Stimulated activated CD4-positive, alpha-beta T cell treated with anti-CD3 and anti-CD28 coated beads, Interleukin-4, amount 100 ng/mL, for 1 hour (primary cell): ENCODE measurements around the gene SIK2.

ENCODE experiments used
- DNase-seq: peaks from one replicate; pipeline ENCODE4 v3.0.0-alpha.2; 2020

SIK2 gene

GRCh38 chr11:111660822-111661221, 58.6 kb downstream of the SIK2 start:
- DNase-seq = no peak

- DNase-seq = no peak
Measured at GRCh38 chr11:111663820-111664219, 61.6 kb downstream of the SIK2 start.

GRCh38 chr11:111665777-111666176, 63.5 kb downstream of the SIK2 start:
- DNase-seq = no peak

- no peak for DNase-seq
Measured at GRCh38 chr11:111668980-111669379, 66.7 kb downstream of the SIK2 start.

GRCh38 chr11:111671383-111671782, 69.1 kb downstream of the SIK2 start:
- DNase-seq = no peak

GRCh38 chr11:111672949-111673348, 70.7 kb downstream of the SIK2 start:
- no peak for DNase-seq

GRCh38 chr11:111674941-111675340, 72.7 kb downstream of the SIK2 start:
- DNase-seq = no peak

GRCh38 chr11:111675891-111676290, 73.6 kb downstream of the SIK2 start:
- no peak for DNase-seq

GRCh38 chr11:111676878-111677585, 74.8 kb downstream of the SIK2 start:
- DNase-seq = no peak

- no peak for DNase-seq
Measured at GRCh38 chr11:111680486-111681175, 78.4 kb downstream of the SIK2 start.

- no peak for DNase-seq
Measured at GRCh38 chr11:111683806-111684205, 81.6 kb downstream of the SIK2 start.

- no peak for DNase-seq
Measured at GRCh38 chr11:111684251-111684650, 82.0 kb downstream of the SIK2 start.

GRCh38 chr11:111688013-111688412, 85.8 kb downstream of the SIK2 start:
- DNase-seq = no peak

GRCh38 chr11:111691176-111691575, 88.9 kb downstream of the SIK2 start:
- no peak for DNase-seq

- DNase-seq = no peak
Measured at GRCh38 chr11:111691741-111692140, 89.5 kb downstream of the SIK2 start.

- DNase-seq = no peak
Measured at GRCh38 chr11:111693224-111693937, 91.1 kb downstream of the SIK2 start.

- DNase-seq = no peak
Measured at GRCh38 chr11:111694851-111695250, 92.6 kb downstream of the SIK2 start.

- DNase-seq = no peak
Measured at GRCh38 chr11:111696556-111696955, 94.3 kb downstream of the SIK2 start.

GRCh38 chr11:111697933-111698371, 95.7 kb downstream of the SIK2 start:
- no peak for DNase-seq

GRCh38 chr11:111698852-111699559, 96.8 kb downstream of the SIK2 start:
- DNase-seq = no peak

- DNase-seq = no peak
Measured at GRCh38 chr11:111699579-111700156, 97.4 kb downstream of the SIK2 start.

GRCh38 chr11:111700162-111700561, 97.9 kb downstream of the SIK2 start:
- no peak for DNase-seq

- no peak for DNase-seq
Measured at GRCh38 chr11:111702623-111703022, 100.4 kb downstream of the SIK2 start.
